Panc1 (cell line): Measurements from ENCODE around the gene SULT1C2. TPM values are rescaled to one million over a fixed set of nuclear protein-coding genes. Genes with fewer than 3 reads are reported as not detected.
"Not testable (repeated sequence)": the region's sequence is repeated elsewhere in the genome, so short reads cannot be mapped to it uniquely, and the experiment has no call there.

Experiments used
- ATAC-seq: fragments of 200-7000 bp; cut with Tn5 transposase; 2 replicates; pipeline ENCODE4 v1.9.1; 2020; ENCODE audit warnings: mild to moderate bottlenecking, moderate library complexity
- BruUV-seq: library from RNA; stranded (reverse); fragments of 400-500 nt; replicated peaks from 2 replicates; lab custom pipeline; 2021; lab: Mats Ljungman, UMichigan
- CTCF ChIA-PET: fragments of 300-600 bp; sonication (Branson Sonifier 250); formaldehyde crosslinking; loops from one replicate; lab custom pipeline; 2022; ENCODE audit warnings: antibody characterized with exemption; lab: Charles Lee
- POLR2A ChIA-PET: fragments of 300-600 bp; sonication (Branson Sonifier 250); formaldehyde crosslinking; loops from one replicate; lab custom pipeline; 2022; ENCODE audit warnings: antibody characterized with exemption; lab: Charles Lee
- DNase-seq: peaks from one replicate; pipeline ENCODE4 v3.0.0-alpha.2; 2010; ENCODE audit warnings: low read depth, low spot score
- H3K27ac ChIP-seq: 2 replicates; pipeline ENCODE4 v1.5.1; 2011; ENCODE audit warnings: mild to moderate bottlenecking, low read length, inconsistent platforms
- H3K27me3 ChIP-seq: fragments of 200-500 bp; sonication (Bioruptor generic); 2 replicates; pipeline ENCODE4 v1.6.0; 2014; ENCODE audit warnings: low read length, inconsistent platforms; ENCODE audit not compliant: control insufficient read depth, insufficient read depth
- H3K36me3 ChIP-seq: fragments of 200-500 bp; sonication (Bioruptor generic); 2 replicates; pipeline ENCODE4 v1.5.1; 2014; ENCODE audit warnings: inconsistent platforms, mild to moderate bottlenecking, low read length, moderate library complexity; ENCODE audit not compliant: control insufficient read depth, insufficient read depth
- H3K4me1 ChIP-seq: 2 replicates; pipeline ENCODE4 v1.5.1; 2011; ENCODE audit warnings: inconsistent platforms, mild to moderate bottlenecking, low read length, moderate library complexity; ENCODE audit not compliant: control insufficient read depth, insufficient read depth
- H3K4me3 ChIP-seq, 2 experiments: 2 replicates each; pipeline ENCODE4 v1.5.1; 2011 to 2012; ENCODE audit warnings: low read depth in 2 of 2, low read length in 2 of 2, mild to moderate bottlenecking in 2 of 2, inconsistent platforms in 1 of 2, moderate library complexity in 1 of 2
- H3K9me3 ChIP-seq: fragments of 200-500 bp; sonication (Bioruptor generic); 2 replicates; pipeline ENCODE4 v1.5.1; 2014; ENCODE audit warnings: low read depth, mild to moderate bottlenecking, inconsistent platforms, low read length, moderate library complexity; ENCODE audit not compliant: control insufficient read depth, insufficient read depth
- POLR2AphosphoS5 ChIP-seq: IDR thresholded peaks from 2 replicates; pipeline ENCODE4 v1.6.1; 2012; ENCODE audit warnings: mild to moderate bottlenecking, low read depth, low read length, moderate library complexity
- SIN3A ChIP-seq: IDR thresholded peaks from 2 replicates; pipeline ENCODE4 v1.6.1; 2012; ENCODE audit warnings: low read depth, mild to moderate bottlenecking, low read length, moderate library complexity, borderline replicate concordance; ENCODE audit not compliant: insufficient read depth
- TCF7L2 ChIP-seq: IDR thresholded peaks from 2 replicates; pipeline ENCODE4 v1.6.1; 2011; ENCODE audit warnings: mild to moderate bottlenecking, low read depth, low read length, inconsistent platforms
- in situ Hi-C: cut with HindIII; loops from 2 replicates; pipeline ENCODE4 v1.10.0; 2016; ENCODE audit warnings: low sequenced_read_pairs, low pct_unique_long_range_greater_than_20kb
- intact Hi-C: fragments of 100-400 bp; cut with micrococcal nuclease; formaldehyde crosslinking; loops from one replicate; pipeline ENCODE4 v1.10.0; 2022; ENCODE audit not compliant: unreplicated experiment
- total RNA-seq: library from RNA; stranded (reverse); gene quantifications from one replicate; pipeline ENCODE4 v1.2.1, GENCODE V29; 2021; ENCODE audit not compliant: unreplicated experiment
- TF ChIP-seq, protein P1 (sequence below), 2 experiments: IDR thresholded peaks; 2 replicates each; pipeline ENCODE4 v1.6.1; 2011 to 2012; ENCODE audit warnings: low read depth in 2 of 2, control low read depth in 1 of 2, low read length in 1 of 2, mild to moderate bottlenecking in 1 of 2, moderate library complexity in 1 of 2; ENCODE audit not compliant: insufficient read depth in 1 of 2
- TF ChIP-seq, protein P2 (sequence below): fragments of 450-650 bp; IDR thresholded peaks from 2 replicates; pipeline ENCODE4 v1.5.1; 2017; ENCODE audit warnings: mild to moderate bottlenecking

Gene SULT1C2
- total RNA-seq, 1 experiment from 2014 or later: 0.31 TPM

DNA sequence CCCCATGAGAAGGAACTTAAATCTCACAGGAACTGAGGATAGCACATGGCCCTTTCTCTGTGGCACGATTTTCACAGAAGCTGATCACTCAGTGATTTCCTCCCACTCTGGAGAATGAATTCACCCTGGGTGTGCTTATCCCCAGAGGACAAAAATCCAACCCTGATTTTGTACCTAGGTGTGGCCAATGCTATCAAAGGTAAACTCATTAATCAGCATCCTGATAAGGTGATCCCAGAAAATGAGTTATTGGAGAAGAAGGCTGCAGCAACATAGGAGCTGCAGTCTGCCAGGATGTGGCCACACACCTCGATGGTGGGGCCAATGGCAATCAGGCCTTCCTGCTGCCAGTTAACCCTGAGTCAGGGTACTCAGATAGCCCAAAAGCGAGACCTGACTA is 8.2 kb upstream of the SULT1C2 start:
- POLR2A ChIA-PET: no interaction called here
- ATAC-seq (no peak), DNase-seq (no peak)
- Histone ChIP-seq H3K36me3 (no peaks in the 10 kb centered on the region), H3K4me1 (no peaks in the 10 kb centered on the region), H3K9me3 (no peaks in the 10 kb centered on the region), H3K27ac (no peak overlapping the region), H3K4me3 (no peak overlapping the region), H3K27me3 (peaks cover 2% of the 10 kb centered on the region; the same call in 1 of the 2 replicates)
- intact Hi-C loops: no loop called here
- in situ Hi-C loops: no loop called here
- TF ChIP-seq, protein P1, sequence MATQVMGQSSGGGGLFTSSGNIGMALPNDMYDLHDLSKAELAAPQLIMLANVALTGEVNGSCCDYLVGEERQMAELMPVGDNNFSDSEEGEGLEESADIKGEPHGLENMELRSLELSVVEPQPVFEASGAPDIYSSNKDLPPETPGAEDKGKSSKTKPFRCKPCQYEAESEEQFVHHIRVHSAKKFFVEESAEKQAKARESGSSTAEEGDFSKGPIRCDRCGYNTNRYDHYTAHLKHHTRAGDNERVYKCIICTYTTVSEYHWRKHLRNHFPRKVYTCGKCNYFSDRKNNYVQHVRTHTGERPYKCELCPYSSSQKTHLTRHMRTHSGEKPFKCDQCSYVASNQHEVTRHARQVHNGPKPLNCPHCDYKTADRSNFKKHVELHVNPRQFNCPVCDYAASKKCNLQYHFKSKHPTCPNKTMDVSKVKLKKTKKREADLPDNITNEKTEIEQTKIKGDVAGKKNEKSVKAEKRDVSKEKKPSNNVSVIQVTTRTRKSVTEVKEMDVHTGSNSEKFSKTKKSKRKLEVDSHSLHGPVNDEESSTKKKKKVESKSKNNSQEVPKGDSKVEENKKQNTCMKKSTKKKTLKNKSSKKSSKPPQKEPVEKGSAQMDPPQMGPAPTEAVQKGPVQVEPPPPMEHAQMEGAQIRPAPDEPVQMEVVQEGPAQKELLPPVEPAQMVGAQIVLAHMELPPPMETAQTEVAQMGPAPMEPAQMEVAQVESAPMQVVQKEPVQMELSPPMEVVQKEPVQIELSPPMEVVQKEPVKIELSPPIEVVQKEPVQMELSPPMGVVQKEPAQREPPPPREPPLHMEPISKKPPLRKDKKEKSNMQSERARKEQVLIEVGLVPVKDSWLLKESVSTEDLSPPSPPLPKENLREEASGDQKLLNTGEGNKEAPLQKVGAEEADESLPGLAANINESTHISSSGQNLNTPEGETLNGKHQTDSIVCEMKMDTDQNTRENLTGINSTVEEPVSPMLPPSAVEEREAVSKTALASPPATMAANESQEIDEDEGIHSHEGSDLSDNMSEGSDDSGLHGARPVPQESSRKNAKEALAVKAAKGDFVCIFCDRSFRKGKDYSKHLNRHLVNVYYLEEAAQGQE (IDR thresholded peaks at IDR 0.05; ENCODE audit: insufficient read depth in 1 of 2, low read depth in 2 of 2, low read length in 1 of 2): no peak
- TF ChIP-seq POLR2AphosphoS5: no peak
- TF ChIP-seq, protein P2, sequence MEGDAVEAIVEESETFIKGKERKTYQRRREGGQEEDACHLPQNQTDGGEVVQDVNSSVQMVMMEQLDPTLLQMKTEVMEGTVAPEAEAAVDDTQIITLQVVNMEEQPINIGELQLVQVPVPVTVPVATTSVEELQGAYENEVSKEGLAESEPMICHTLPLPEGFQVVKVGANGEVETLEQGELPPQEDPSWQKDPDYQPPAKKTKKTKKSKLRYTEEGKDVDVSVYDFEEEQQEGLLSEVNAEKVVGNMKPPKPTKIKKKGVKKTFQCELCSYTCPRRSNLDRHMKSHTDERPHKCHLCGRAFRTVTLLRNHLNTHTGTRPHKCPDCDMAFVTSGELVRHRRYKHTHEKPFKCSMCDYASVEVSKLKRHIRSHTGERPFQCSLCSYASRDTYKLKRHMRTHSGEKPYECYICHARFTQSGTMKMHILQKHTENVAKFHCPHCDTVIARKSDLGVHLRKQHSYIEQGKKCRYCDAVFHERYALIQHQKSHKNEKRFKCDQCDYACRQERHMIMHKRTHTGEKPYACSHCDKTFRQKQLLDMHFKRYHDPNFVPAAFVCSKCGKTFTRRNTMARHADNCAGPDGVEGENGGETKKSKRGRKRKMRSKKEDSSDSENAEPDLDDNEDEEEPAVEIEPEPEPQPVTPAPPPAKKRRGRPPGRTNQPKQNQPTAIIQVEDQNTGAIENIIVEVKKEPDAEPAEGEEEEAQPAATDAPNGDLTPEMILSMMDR: no peak
- no peak for TF ChIP-seq SIN3A
- no peak for TF ChIP-seq TCF7L2
- CTCF ChIA-PET: no interaction called here
- BruUV-seq: no TSS peak

DNA sequence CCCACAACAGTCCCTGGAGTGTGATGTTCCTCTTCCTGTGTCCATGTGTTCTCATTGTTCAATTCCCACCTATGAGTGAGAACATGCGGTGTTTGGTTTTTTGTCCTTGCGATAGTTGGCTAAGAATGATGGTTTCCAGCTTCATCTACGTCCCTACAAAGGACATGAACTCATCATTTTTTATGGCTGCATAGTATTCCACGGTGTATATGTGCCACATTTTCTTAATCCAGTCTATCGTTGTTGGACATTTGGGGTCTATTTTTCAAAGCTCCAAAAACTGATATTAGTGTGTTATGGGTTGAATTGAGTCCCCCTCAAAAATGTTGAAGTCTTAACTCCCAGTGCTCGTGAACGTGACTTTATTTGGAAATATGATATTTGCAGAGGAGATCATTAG is 4.1 kb upstream of the SULT1C2 start:
- H3K27ac ChIP-seq, CTCF ChIA-PET, H3K4me1 ChIP-seq, ATAC-seq, in situ Hi-C loops, H3K36me3 ChIP-seq, H3K27me3 ChIP-seq, intact Hi-C loops, BruUV-seq, H3K9me3 ChIP-seq, DNase-seq, H3K4me3 ChIP-seq, POLR2A ChIA-PET: not testable (repeated sequence)

DNA sequence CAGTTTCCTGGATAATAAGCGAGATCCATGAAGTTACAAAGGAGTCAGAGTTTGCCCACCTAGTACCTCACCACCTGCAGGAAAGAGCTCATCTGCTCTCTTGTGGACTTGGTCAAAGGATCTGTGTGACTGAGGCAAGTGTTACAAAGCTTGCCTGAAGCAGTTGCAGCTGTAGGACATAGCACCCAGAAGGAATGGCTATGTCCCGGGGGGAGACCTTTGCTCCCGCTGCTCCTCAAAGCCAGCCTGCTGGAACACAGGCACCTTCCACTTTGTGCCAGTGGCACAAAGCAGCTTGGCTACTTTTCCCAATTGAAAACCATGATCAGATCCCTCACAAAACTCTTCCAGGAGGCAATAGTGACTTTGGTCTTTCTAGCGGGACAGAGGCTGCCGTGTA is 3.1 kb upstream of the SULT1C2 start:
- POLR2A ChIA-PET: no interaction called here
- intact Hi-C loops: no loop called here
- in situ Hi-C loops: no loop called here
- Histone ChIP-seq H3K36me3 (no peaks in the 10 kb centered on the region), H3K9me3 (no peaks in the 10 kb centered on the region), H3K4me1 (no peaks in the 10 kb centered on the region), H3K4me3 (no peak overlapping the region), H3K27me3 (no peaks in the 10 kb centered on the region; the same call in 1 of the 2 replicates), H3K27ac (no peak overlapping the region)
- no peak for TF ChIP-seq POLR2AphosphoS5
- TF ChIP-seq, protein P2: no peak
- CTCF ChIA-PET: no interaction called here
- DNase-seq: no peak
- BruUV-seq: no TSS peak
- ATAC-seq: no peak
